Suprapubic skin (tissue), 4 donors: ENCODE data around the gene CAPN10.

ENCODE experiments used
- CTCF ChIP-seq, 2 donors: fragments of 200-600 bp in 1 of 2; fragments of 450-650 bp in 1 of 2; sonication (generic) in 1 of 2; IDR thresholded peaks; one replicate each; pipeline ENCODE4 v1.5.1; 2016 to 2019; ENCODE audit warnings: antibody characterized with exemption in 2 of 2, mild to moderate bottlenecking in 1 of 2, moderate library complexity in 1 of 2
- EP300 ChIP-seq: sonication (generic); formaldehyde crosslinking; IDR thresholded peaks from one replicate; pipeline ENCODE4 v1.6.1; 2017; ENCODE audit warnings: antibody characterized with exemption
- POLR2A ChIP-seq, 2 donors: fragments of 450-650 bp; IDR thresholded peaks; one replicate each; pipeline ENCODE4 v1.6.1; 2017; ENCODE audit warnings: antibody characterized with exemption in 2 of 2, mild to moderate bottlenecking in 2 of 2, moderate library complexity in 2 of 2
- POLR2AphosphoS5 ChIP-seq, 3 donors: sonication (generic); formaldehyde crosslinking; IDR thresholded peaks; one replicate each; pipeline ENCODE4 v1.6.1; 2017; ENCODE audit warnings: antibody characterized with exemption in 3 of 3

GRCh38 chr2:240591226-240591625, 4.7 kb downstream of the CAPN10 start:
- TF ChIP-seq CTCF (IDR thresholded peaks at IDR 0.05), result no peak
- no peak for TF ChIP-seq POLR2A (IDR thresholded peaks at IDR 0.05)
- TF ChIP-seq EP300, result no peak
- no peak for TF ChIP-seq POLR2AphosphoS5 (IDR thresholded peaks at IDR 0.05)
